ENCODE data around the gene IL32. TPM values are rescaled to one million over a fixed set of nuclear protein-coding genes. Genes with fewer than 3 reads are reported as not detected.
"Not testable (repeated sequence)": the region's sequence is repeated elsewhere in the genome, so short reads cannot be mapped to it uniquely, and the experiment has no call there.

IL32 gene
- total RNA-seq, 2 donors from 2014 or later, result 2.0 to 4.0 TPM

- no peaks in the 10 kb centered on the region for H3K36me3 ChIP-seq (ENCODE audit: control insufficient read depth, insufficient read depth, low read length)
- peaks cover 60% of the 10 kb centered on the region for H3K27me3 Mint-ChIP-seq (ENCODE audit: insufficient read depth)
- no peak overlapping the region for H3K4me3 ChIP-seq (ENCODE audit: low read length)
- peaks cover 16% of the 10 kb centered on the region for H3K36me3 Mint-ChIP-seq (ENCODE audit: low read depth)
- H3K27me3 ChIP-seq (ENCODE audit: control insufficient read depth, insufficient read depth, low read length, poor library complexity, severe bottlenecking), result peaks cover 26% of the 10 kb centered on the region
- no peaks in the 10 kb centered on the region for H3K9me3 ChIP-seq (ENCODE audit: control insufficient read depth, low read length)
- 88 to 91% methylated on average over 3 to 4 of the region's 4 CpGs for WGBS, 2 experiments (ENCODE audit: insufficient coverage in 1 of 2, insufficient read length in 1 of 2)
- peaks cover 2% of the 10 kb centered on the region for H3K4me1 Mint-ChIP-seq
- H3K4me1 ChIP-seq (ENCODE audit: control insufficient read depth, insufficient read depth, low read length), result no peaks in the 10 kb centered on the region
- DNase-seq, result no peak
- TF ChIP-seq, protein P1, sequence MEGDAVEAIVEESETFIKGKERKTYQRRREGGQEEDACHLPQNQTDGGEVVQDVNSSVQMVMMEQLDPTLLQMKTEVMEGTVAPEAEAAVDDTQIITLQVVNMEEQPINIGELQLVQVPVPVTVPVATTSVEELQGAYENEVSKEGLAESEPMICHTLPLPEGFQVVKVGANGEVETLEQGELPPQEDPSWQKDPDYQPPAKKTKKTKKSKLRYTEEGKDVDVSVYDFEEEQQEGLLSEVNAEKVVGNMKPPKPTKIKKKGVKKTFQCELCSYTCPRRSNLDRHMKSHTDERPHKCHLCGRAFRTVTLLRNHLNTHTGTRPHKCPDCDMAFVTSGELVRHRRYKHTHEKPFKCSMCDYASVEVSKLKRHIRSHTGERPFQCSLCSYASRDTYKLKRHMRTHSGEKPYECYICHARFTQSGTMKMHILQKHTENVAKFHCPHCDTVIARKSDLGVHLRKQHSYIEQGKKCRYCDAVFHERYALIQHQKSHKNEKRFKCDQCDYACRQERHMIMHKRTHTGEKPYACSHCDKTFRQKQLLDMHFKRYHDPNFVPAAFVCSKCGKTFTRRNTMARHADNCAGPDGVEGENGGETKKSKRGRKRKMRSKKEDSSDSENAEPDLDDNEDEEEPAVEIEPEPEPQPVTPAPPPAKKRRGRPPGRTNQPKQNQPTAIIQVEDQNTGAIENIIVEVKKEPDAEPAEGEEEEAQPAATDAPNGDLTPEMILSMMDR (conservative IDR thresholded peaks at IDR 0.05), result no peak
- H3K9me3 Mint-ChIP-seq, result no peaks in the 10 kb centered on the region
- no peak overlapping the region for H3K9ac ChIP-seq (ENCODE audit: extremely low read depth, low read length, poor library complexity, severe bottlenecking)
- H3K4me3 Mint-ChIP-seq, result no peak overlapping the region
- H3K27ac Mint-ChIP-seq, result no peak overlapping the region
- no peak overlapping the region for H3K27ac ChIP-seq (ENCODE audit: low read depth, low read length)
Observed at GRCh38 chr16:3051009-3051408, 14.4 kb upstream of the IL32 start.

- Histone ChIP-seq H3K4me1 (ENCODE audit: control insufficient read depth, insufficient read depth, low read length) (no peaks in the 10 kb centered on the region), H3K9me3 (ENCODE audit: control insufficient read depth, low read length) (no peaks in the 10 kb centered on the region), H3K9ac (ENCODE audit: extremely low read depth, low read length, poor library complexity, severe bottlenecking) (no peak overlapping the region), H3K27ac (ENCODE audit: low read depth, low read length) (no peak overlapping the region), H3K27me3 (ENCODE audit: control insufficient read depth, insufficient read depth, low read length, poor library complexity, severe bottlenecking) (peaks cover 21% of the 10 kb centered on the region), H3K4me3 (ENCODE audit: low read length) (no peak overlapping the region), H3K36me3 (ENCODE audit: control insufficient read depth, insufficient read depth, low read length) (no peaks in the 10 kb centered on the region)
- no peak overlapping the region for H3K27ac Mint-ChIP-seq
- DNase-seq, result no peak
- peaks cover 2% of the 10 kb centered on the region for H3K4me1 Mint-ChIP-seq
- WGBS, 2 experiments (ENCODE audit: insufficient coverage in 1 of 2, insufficient read length in 1 of 2), result 84% methylated on average over 8 to 9 of the region's 9 CpGs
- no peaks in the 10 kb centered on the region for H3K9me3 Mint-ChIP-seq
- no peak overlapping the region for H3K4me3 Mint-ChIP-seq
- peaks cover 16% of the 10 kb centered on the region for H3K36me3 Mint-ChIP-seq (ENCODE audit: low read depth)
- peaks cover 60% of the 10 kb centered on the region for H3K27me3 Mint-ChIP-seq (ENCODE audit: insufficient read depth)
- TF ChIP-seq, protein P1 (conservative IDR thresholded peaks at IDR 0.05), result no peak
Observed at GRCh38 chr16:3051494-3051893, 13.9 kb upstream of the IL32 start.

- WGBS, 2 experiments (ENCODE audit: insufficient coverage in 1 of 2, insufficient read length in 1 of 2), result 92 to 100% methylated on average over 1 to 10 of the region's 12 CpGs
- not testable (repeated sequence) for H3K9ac ChIP-seq (ENCODE audit: extremely low read depth, low read length, poor library complexity, severe bottlenecking); H3K9me3 ChIP-seq (ENCODE audit: control insufficient read depth, low read length); H3K4me3 Mint-ChIP-seq; H3K36me3 ChIP-seq (ENCODE audit: control insufficient read depth, insufficient read depth, low read length); H3K4me1 ChIP-seq (ENCODE audit: control insufficient read depth, insufficient read depth, low read length); H3K4me1 Mint-ChIP-seq; H3K27ac Mint-ChIP-seq; H3K27me3 ChIP-seq (ENCODE audit: control insufficient read depth, insufficient read depth, low read length, poor library complexity, severe bottlenecking); H3K27ac ChIP-seq (ENCODE audit: low read depth, low read length); H3K4me3 ChIP-seq (ENCODE audit: low read length); DNase-seq; H3K9me3 Mint-ChIP-seq
- Mint-ChIP-seq H3K27me3 (ENCODE audit: insufficient read depth) (peaks cover 57% of the 10 kb centered on the region), H3K36me3 (ENCODE audit: low read depth) (peaks cover 18% of the 10 kb centered on the region)
Observed at GRCh38 chr16:3052571-3053329, 12.7 kb upstream of the IL32 start.

Measured in endodermal cell (in vitro differentiated cells).